Measurements from ENCODE around the gene CTCF.
A peak's percentile ranks its signal among the peaks of the same experiment; 100 is the strongest.

Gene CTCF

GRCh38 chr16:67537270-67537635 lies 25.1 kb upstream of the CTCF start:
- peak; percentile 78 for DNase-seq

GRCh38 chr16:67537636-67538591 lies 24.4 kb upstream of the CTCF start:
- DNase-seq = peak; percentile 75

GRCh38 chr16:67538666-67539101 lies 23.6 kb upstream of the CTCF start:
- no peak for DNase-seq

- DNase-seq = peak; percentile 59
Observed at GRCh38 chr16:67539271-67539670, 23.1 kb upstream of the CTCF start.

DNA sequence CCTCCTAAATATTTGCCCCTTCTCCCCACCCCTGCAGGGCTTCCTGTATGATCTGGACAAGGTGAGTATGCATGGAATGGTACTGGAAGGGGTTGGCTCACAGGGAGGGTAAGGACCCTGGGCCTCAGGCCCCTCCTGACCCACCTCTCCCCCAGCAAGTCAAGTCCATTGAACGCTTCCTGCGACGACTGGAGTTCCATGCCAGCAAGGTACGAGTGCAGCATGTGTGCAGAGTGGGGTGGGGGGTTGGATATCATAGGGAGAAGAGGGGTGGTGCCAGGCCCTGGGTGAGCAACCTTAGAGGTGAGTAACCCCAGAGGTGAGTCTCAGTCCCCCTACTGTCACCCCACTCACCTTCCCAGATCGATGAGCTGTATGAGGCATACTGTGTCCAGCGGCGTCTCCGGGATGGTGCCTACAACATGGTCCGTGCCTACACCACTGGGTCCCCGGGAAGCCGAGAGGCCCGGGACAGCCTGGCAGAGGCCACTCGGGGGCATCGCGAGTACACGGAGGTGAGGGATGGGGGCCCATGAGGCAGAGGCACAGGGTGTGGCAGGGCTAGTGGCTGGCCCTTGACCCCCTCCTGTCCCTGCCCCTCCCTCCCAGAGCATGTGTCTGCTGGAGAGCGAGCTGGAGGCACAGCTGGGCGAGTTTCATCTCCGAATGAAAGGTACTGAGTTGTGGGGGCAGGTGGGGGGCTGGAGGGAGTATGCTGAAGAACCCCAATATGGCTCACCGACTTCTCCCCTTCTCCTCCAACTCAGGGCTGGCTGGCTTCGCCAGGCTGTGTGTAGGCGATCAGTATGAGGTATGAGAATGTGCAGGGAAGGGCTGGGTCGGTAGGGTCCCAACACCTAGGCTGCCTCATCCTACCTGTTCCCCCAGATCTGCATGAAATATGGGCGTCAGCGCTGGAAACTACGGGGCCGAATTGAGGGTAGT lies 22.4 kb upstream of the CTCF start:
- DNase-seq = peak; percentile 58

GRCh38 chr16:67540756-67541155 lies 21.6 kb upstream of the CTCF start:
- no peak for DNase-seq

GRCh38 chr16:67541391-67542263 lies 20.7 kb upstream of the CTCF start:
- DNase-seq = no peak

DNA sequence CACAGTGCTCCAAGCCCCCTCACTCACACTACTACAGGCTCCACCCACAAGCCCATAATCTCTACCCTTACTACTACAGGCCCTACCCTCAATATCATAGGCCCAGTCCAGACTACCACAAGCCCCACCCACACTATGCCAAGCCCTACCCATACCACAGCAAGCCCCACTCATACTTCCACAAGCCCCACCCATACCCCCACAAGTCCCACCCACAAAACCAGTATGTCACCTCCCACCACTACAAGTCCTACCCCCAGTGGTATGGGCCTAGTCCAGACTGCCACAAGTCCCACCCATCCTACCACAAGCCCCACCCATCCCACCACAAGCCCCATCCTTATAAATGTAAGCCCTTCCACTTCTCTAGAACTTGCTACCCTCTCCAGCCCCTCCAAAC lies 19.9 kb upstream of the CTCF start:
- DNase-seq = peak; percentile 80

DNA sequence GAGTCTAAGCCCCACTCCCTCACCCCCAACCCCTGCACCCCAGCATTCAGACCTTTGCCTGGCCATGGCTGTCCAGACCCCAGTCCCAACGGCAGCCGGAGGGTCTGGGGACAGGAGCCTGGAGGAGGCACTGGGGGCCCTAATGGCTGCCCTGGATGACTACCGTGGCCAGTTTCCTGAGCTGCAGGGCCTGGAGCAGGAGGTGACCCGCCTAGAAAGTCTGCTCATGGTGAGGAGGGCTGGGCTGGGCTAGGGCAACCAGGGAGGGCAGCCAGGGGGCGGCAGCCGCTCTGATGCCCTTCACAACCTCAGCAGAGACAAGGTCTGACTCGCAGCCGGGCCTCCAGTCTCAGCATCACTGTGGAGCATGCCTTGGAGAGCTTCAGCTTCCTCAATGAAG lies 19.3 kb upstream of the CTCF start:
- DNase-seq = no peak

DNA sequence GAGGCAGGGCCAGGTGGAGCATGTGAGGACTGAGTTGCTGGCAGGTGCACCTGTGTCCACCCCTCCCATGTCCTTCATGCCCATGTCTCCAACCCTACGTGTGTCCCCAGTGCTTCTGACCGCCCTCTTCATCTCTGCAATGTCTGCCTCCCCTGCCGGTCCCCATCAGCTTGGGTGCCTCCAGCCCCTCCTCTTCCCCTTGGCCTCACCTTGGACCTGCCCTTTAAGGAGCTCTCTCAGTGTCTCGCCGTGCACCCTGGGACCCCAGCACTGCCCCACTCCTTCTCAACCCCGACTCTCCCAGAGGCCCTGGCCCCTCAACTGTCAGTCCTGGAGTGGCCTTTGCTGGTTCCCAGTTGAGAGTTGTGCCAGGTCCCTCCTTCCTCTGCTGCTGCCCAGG lies 18.7 kb upstream of the CTCF start:
- DNase-seq = no peak

GRCh38 chr16:67544329-67544841 lies 17.9 kb upstream of the CTCF start:
- no peak for DNase-seq

DNA sequence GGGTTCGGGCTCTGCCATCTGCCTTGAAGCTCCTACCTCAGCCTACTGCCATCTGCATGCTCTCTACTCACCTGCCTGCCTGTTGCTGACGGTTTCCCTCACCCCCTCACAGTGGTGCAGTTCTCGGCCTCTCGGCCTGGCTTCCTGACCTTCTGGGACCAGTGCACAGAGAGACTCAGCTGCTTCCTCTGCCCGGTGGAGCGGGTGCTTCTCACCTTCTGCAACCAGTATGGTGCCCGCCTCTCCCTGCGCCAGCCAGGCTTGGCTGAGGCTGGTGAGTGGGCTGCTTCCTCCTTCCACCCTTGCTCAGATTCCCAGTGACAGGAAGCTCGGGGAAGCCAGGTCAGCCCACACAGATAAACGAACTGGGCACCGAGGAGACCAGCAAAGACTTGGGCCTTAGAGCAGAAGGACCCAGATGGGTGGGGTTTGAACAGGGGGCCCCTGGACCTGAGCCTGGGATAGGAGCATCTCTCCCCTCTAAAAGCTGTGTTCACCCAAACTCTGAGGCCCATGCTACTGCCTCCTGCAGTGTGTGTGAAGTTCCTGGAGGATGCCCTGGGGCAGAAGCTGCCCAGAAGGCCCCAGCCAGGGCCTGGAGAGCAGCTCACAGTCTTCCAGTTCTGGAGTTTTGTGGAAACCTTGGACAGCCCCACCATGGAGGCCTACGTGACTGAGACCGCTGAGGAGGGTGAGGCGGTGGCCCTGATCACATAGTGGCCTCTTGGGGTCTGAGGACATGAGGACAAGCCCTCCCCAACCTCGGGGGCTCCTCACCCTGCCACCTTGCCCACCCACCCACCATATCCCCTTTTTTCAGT lies 17.3 kb upstream of the CTCF start:
- DNase-seq = no peak

DNA sequence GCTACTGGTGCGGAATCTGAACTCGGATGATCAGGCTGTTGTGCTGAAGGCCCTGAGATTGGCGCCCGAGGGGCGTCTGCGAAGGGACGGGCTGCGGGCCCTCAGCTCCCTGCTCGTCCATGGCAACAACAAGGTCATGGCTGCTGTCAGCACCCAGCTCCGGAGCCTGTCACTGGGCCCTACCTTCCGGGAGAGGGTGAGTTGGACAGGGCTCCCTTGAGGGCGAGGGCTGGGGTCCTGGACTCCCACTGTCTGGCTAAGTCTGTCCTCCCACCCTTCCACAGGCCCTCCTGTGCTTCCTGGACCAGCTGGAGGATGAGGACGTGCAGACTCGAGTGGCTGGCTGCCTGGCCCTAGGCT lies 16.7 kb upstream of the CTCF start:
- DNase-seq = no peak

GRCh38 chr16:67546091-67546501 lies 16.2 kb upstream of the CTCF start:
- no peak for DNase-seq

DNA sequence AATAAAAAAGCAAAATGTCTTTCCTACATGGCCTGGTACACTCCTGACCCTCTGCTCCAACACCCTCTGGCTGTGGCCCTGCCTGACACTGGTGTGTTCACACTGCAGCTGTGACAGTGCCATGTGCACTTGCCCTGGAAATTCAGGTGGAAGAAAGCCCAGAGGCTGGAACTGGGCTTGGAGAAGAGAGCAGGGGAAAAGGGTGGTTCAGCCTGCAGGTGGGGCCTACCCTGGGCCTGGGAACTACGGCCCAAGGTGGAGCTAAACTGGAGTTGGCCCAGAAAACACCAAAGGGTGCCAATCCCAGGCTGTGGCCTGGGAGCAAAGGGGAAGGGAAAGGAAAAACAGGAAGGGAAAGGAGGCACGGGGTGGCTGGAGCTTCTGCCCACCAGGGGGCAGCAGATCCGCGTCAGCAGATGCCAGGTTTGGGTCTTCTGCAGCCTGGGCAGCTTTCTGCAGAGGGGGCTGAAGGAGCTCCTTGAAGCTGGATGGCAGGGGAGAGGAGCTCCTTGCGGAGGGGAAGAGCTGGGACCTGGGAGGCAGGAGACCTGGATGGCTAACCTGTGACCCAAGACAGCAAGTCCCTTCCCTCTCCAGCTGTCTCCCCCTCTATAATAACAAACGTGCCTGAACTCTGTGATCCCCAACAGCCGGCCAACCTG lies 15.4 kb upstream of the CTCF start:
- DNase-seq = peak; percentile 88

DNA sequence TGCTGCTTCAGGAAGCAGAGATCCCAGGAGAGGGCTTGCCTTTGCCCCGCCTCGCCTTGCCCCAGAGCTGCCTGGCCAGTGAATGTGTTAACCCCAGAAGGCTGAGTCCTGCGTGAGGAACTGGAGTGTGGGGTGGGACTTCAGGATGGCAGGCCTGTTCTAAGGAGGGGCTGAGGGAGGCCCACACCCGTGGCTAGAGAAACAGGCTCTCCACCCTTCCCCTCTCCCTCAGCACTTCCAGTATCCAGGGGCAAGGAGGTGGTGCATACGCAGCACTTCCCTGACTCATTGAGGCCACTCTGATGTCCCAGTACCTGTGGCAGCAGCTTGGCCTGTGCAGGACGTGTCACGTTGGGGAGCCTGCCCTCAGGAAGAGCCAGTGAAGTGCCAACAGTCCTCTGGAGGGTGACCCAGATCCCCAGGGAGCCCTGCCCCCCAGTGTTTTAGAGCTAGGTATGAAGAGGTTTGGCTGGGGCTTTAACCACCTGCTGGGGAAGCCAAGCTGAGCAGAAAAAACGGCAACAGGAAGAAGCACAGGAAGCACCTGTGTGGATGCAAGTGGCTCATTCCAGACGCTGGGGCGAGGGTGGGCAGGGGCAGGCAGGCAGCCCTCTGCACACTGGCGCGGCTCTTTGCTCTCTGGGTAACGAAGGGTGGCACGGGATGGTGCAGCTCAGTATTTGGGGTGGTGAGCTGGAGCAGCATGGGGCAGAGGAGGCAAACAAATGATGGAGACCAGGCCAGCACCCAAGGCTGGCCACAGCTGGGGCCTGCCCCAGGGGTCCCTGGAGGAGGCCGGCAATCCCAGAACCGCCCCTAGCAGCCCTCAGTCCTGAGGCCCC lies 14.7 kb upstream of the CTCF start:
- no peak for DNase-seq

- no peak for DNase-seq
Observed at GRCh38 chr16:67548265-67549126, 13.8 kb upstream of the CTCF start.

DNA sequence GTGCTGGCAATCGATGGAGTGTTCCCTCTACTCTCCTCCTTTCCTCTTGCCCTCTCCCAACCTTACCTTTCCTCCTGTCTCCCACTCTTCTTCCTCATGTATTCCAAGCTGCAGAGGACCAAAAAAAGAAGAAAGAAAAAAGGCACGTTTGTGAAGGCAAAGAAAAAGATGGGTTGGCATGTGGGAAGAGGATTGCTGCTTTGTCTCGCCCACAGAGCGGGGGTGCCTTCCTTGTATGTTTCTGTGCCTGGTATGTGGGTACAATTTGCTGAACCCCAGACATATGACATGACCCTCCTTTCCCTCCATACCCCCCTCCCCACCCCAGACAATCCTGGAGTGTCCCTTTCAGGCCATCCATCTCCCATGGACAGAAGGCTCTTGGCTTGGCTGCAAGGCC lies 13.1 kb upstream of the CTCF start:
- no peak for DNase-seq

- no peak for DNase-seq
Observed at GRCh38 chr16:67549936-67550335, 12.4 kb upstream of the CTCF start.

Data from activated CD8-positive, alpha-beta memory T cell treated with anti-CD3 and anti-CD28 coated beads for 24 hours (primary cell).